Measurements from ENCODE around the gene PPM1J.

GRCh38 chr1:112693821-112694220, 21.3 kb downstream of the PPM1J start:
- no peak for TF ChIP-seq CTCF (conservative IDR thresholded peaks at IDR 0.05)
- TF ChIP-seq ZFX (IDR thresholded peaks at IDR 0.05) = no peak
